Peyer's patch (tissue), 4 donors: ENCODE results near the gene NWD2. TPM values are rescaled to one million over a fixed set of nuclear protein-coding genes. Genes with fewer than 3 reads are reported as not detected.

Experiments
- DNase-seq, 3 donors: peaks; one replicate each; pipeline ENCODE4 v3.0.0-alpha.2; 2017 to 2019
- H3K27ac ChIP-seq, 4 donors: fragments of 200-600 bp; sonication (generic); one replicate each; pipeline ENCODE4 v1.5.1; 2016 to 2019
- H3K27me3 ChIP-seq, 2 donors: fragments of 200-600 bp; sonication (generic); one replicate each; pipeline ENCODE4 v1.5.1; 2019
- H3K36me3 ChIP-seq, 3 donors: fragments of 200-600 bp; sonication (generic); one replicate each; pipeline ENCODE4 v1.5.1; 2016 to 2019
- H3K4me1 ChIP-seq, 4 donors: fragments of 200-600 bp; sonication (generic); one replicate each; pipeline ENCODE4 v1.5.1; 2016 to 2019
- H3K4me3 ChIP-seq, 4 donors: fragments of 200-600 bp; sonication (generic); 1 replicate in 3 of 4; 2 replicates in 1 of 4; pipeline ENCODE4 v1.5.1; 2016 to 2019; ENCODE audit warnings: mild to moderate bottlenecking in 1 of 4
- H3K9me3 ChIP-seq, 4 donors: fragments of 200-600 bp; sonication (generic); one replicate each; pipeline ENCODE4 v1.5.1; 2016 to 2019; ENCODE audit warnings: mild to moderate bottlenecking in 1 of 4
- CTCF ChIP-seq, 6 experiments: fragments of 450-650 bp in 4 of 6; fragments of 200-600 bp in 2 of 6; sonication (generic) in 1 of 6; IDR thresholded peaks; one replicate each; pipeline ENCODE4 v1.5.1; 2017 to 2019; ENCODE audit warnings: antibody characterized with exemption in 6 of 6, mild to moderate bottlenecking in 3 of 6, moderate library complexity in 1 of 6
- POLR2A ChIP-seq, 2 donors: fragments of 450-650 bp; IDR thresholded peaks; one replicate each; pipeline ENCODE4 v1.5.1; 2017; ENCODE audit warnings: antibody characterized with exemption in 2 of 2, mild to moderate bottlenecking in 2 of 2, moderate library complexity in 2 of 2
- total RNA-seq, 4 donors: library from RNA; depleted of rRNA; stranded (reverse); fragments of >200 nt; gene quantifications; one replicate each; pipeline ENCODE4 v1.1.0, GENCODE V29; 2016

NWD2 gene
- total RNA-seq, 4 donors from 2014 or later: not detected

- Histone ChIP-seq H3K36me3 (no peaks in the 10 kb centered on the region), H3K27ac (no peak overlapping the region), H3K9me3 (no peaks in the 10 kb centered on the region), H3K27me3 (peaks cover 0 to 19% of the 10 kb centered on the region in 2 donors), H3K4me1 (peaks cover 0 to 15% (median 2%) of the 10 kb centered on the region in 4 donors), H3K4me3 (no peak overlapping the region)
- DNase-seq: no peak
- TF ChIP-seq POLR2A (IDR thresholded peaks at IDR 0.05) (no peak), CTCF (IDR thresholded peaks at IDR 0.05) (no peak)
Observed at GRCh38 chr4:37241647-37242046, 2.9 kb upstream of the NWD2 start.

- TF ChIP-seq POLR2A (IDR thresholded peaks at IDR 0.05) (no peak), CTCF (IDR thresholded peaks at IDR 0.05) (no peak)
- no peaks in the 10 kb centered on the region for H3K36me3 ChIP-seq
- H3K9me3 ChIP-seq: no peaks in the 10 kb centered on the region
- H3K4me1 ChIP-seq: peaks cover 0 to 15% (median 2%) of the 10 kb centered on the region in 4 donors
- DNase-seq: no peak
- no peak overlapping the region for H3K27ac ChIP-seq
- peaks cover 0 to 19% of the 10 kb centered on the region in 2 donors for H3K27me3 ChIP-seq
- no peak overlapping the region for H3K4me3 ChIP-seq
Observed at GRCh38 chr4:37243051-37243450, 1.5 kb upstream of the NWD2 start.

GRCh38 chr4:37243722-37244582 is 591 bp upstream of the NWD2 start:
- no peak for DNase-seq
- Histone ChIP-seq H3K9me3 (no peaks in the 10 kb centered on the region), H3K36me3 (no peaks in the 10 kb centered on the region), H3K27ac (no peak overlapping the region), H3K27me3 (peaks cover 0 to 19% of the 10 kb centered on the region in 2 donors), H3K4me3 (peak overlapping the region in 1 of 4 donors; percentile 32), H3K4me1 (peaks cover 0 to 15% (median 2%) of the 10 kb centered on the region in 4 donors)
- no peak for TF ChIP-seq CTCF (IDR thresholded peaks at IDR 0.05)
- TF ChIP-seq POLR2A (IDR thresholded peaks at IDR 0.05): no peak

- Histone ChIP-seq H3K27me3 (peaks cover 0 to 19% of the 10 kb centered on the region in 2 donors), H3K36me3 (no peaks in the 10 kb centered on the region), H3K9me3 (no peaks in the 10 kb centered on the region), H3K27ac (no peak overlapping the region), H3K4me1 (peaks cover 0 to 15% (median 2%) of the 10 kb centered on the region in 4 donors), H3K4me3 (peak overlapping the region in 1 of 4 donors; percentile 32)
- TF ChIP-seq POLR2A (IDR thresholded peaks at IDR 0.05) (no peak), CTCF (IDR thresholded peaks at IDR 0.05) (no peak)
- no peak for DNase-seq
Observed at GRCh38 chr4:37245391-37245954, 930 bp downstream of the NWD2 start.

- H3K27ac ChIP-seq: no peak overlapping the region
- TF ChIP-seq CTCF (IDR thresholded peaks at IDR 0.05) (no peak), POLR2A (IDR thresholded peaks at IDR 0.05) (no peak)
- H3K27me3 ChIP-seq: peaks cover 0 to 19% of the 10 kb centered on the region in 2 donors
- no peaks in the 10 kb centered on the region for H3K9me3 ChIP-seq
- DNase-seq: no peak
- H3K4me3 ChIP-seq: no peak overlapping the region
- H3K4me1 ChIP-seq: peaks cover 0 to 15% (median 2%) of the 10 kb centered on the region in 4 donors
- no peaks in the 10 kb centered on the region for H3K36me3 ChIP-seq
Observed at GRCh38 chr4:37246891-37247290, 2.3 kb downstream of the NWD2 start.
